ENCODE measurements around the gene PPP2R2B. TPM values are rescaled to one million over a fixed set of nuclear protein-coding genes. Genes with fewer than 3 reads are reported as not detected.

Gene PPP2R2B
- total and polyA plus RNA-seq, 7 donors: 0.03 to 0.71 (median 0.11) TPM; not detected in 1

DNA sequence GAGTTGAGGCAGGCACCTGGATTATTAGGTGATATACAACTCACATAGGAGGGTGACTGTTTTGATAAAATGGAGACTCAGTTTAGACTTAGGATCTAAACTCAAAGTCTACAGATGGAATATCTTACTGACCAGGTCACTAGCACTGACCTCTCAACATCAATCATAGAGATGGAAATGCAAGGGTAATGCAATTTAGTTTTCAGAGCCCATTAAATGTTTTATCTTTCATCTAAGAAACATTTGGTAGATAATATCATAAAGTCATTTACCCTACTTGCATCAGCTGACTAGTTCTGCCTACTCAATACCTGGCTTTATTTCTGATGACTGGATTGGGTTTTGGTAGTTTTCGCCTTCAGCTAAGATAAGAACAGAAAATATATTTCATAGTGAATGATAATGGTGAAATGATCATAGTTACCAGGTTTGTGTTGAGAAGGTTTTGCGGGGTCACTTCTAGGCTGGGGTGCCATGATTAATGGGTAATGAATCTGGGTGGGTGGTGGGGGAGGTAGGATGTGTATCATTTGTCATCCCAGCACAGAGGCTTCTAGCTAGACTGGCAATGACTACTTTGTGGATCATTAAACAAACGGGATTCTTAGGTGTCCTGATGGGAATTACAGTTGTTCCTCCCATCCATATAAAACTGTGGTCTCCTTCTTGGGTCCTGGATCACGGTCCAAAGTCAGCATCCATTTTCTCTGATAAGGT, 173.4 kb downstream of the PPP2R2B start:
- ATAC-seq (no peak), DNase-seq (no peak)
- Histone ChIP-seq H3K9me3 (no peaks in the 10 kb centered on the region), H3K27ac (no peak overlapping the region), H3K4me1 (no peaks in the 10 kb centered on the region), H3K27me3 (ENCODE audit: insufficient read depth in 3 of 3, low read length in 2 of 3) (peaks cover 0 to 1% (median 0%) of the 10 kb centered on the region in 3 donors), H3K36me3 (ENCODE audit: insufficient read depth in 1 of 2, low read depth in 1 of 2) (no peaks in the 10 kb centered on the region), H3K4me3 (no peak overlapping the region)
- WGBS, 3 donors: 79 to 83% (median 80%) methylated on average over 4 of the region's 4 CpGs
- intact Hi-C loops (cut with DNase I): no loop called here
- TF ChIP-seq, protein P1, sequence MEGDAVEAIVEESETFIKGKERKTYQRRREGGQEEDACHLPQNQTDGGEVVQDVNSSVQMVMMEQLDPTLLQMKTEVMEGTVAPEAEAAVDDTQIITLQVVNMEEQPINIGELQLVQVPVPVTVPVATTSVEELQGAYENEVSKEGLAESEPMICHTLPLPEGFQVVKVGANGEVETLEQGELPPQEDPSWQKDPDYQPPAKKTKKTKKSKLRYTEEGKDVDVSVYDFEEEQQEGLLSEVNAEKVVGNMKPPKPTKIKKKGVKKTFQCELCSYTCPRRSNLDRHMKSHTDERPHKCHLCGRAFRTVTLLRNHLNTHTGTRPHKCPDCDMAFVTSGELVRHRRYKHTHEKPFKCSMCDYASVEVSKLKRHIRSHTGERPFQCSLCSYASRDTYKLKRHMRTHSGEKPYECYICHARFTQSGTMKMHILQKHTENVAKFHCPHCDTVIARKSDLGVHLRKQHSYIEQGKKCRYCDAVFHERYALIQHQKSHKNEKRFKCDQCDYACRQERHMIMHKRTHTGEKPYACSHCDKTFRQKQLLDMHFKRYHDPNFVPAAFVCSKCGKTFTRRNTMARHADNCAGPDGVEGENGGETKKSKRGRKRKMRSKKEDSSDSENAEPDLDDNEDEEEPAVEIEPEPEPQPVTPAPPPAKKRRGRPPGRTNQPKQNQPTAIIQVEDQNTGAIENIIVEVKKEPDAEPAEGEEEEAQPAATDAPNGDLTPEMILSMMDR (IDR thresholded peaks at IDR 0.05): no peak

DNA sequence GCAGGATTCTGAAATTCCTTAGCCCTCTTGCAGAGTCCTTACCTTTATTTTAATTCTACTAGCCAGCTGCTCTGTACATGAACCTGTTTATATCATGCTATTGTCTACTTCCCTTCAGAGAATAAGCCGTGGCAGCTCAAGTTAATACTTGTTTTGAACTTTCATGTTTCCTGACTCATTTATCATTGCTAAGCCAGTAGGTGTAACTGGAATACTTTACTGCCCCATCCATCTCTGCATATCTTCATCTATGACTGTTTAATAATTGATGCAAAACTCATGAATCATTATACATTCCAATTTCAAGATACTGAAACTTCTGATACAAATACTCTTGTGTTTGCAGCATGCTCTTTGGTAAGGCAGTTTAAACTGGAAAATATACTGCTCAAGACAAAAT, 174.7 kb downstream of the PPP2R2B start:
- no peaks in the 10 kb centered on the region for H3K36me3 ChIP-seq (ENCODE audit: insufficient read depth in 1 of 2, low read depth in 1 of 2)
- intact Hi-C loops (cut with DNase I): no loop called here
- 35 to 36% (median 36%) methylated on average over 1 of the region's 1 CpG for WGBS, 3 donors
- TF ChIP-seq, protein P1 (IDR thresholded peaks at IDR 0.05): no peak
- H3K4me1 ChIP-seq: no peaks in the 10 kb centered on the region
- DNase-seq (no peak), ATAC-seq (no peak)
- H3K9me3 ChIP-seq: no peaks in the 10 kb centered on the region
- peaks cover 0 to 1% (median 0%) of the 10 kb centered on the region in 3 donors for H3K27me3 ChIP-seq (ENCODE audit: insufficient read depth in 3 of 3, low read length in 2 of 3)
- no peak overlapping the region for H3K27ac ChIP-seq
- H3K4me3 ChIP-seq: no peak overlapping the region

DNA sequence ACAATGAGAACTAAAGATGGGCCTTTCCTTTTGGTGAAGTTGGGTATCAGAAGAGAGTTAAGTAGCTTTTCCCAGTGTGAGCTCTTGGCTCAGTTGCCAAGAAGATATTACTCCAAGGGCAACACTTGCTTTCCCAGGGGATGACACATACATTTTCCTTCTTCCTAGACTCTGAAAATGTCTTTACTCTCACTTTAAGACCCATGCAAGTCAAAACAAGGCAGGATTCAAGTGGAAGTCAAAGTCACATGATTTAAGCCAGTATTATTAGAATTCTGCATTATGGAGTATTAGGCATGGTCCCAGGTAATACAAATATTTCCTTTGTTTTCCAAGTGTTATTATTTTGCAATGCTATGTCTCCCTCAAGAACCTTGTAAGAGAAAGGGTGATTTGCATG, 175.1 kb downstream of the PPP2R2B start:
- ATAC-seq (no peak), DNase-seq (no peak)
- intact Hi-C loops (cut with DNase I): no loop called here
- H3K4me3 ChIP-seq: no peak overlapping the region
- no peaks in the 10 kb centered on the region for H3K9me3 ChIP-seq
- H3K36me3 ChIP-seq (ENCODE audit: insufficient read depth in 1 of 2, low read depth in 1 of 2): no peaks in the 10 kb centered on the region
- TF ChIP-seq, protein P1 (IDR thresholded peaks at IDR 0.05): no peak
- peaks cover 0 to 1% (median 0%) of the 10 kb centered on the region in 3 donors for H3K27me3 ChIP-seq (ENCODE audit: insufficient read depth in 3 of 3, low read length in 2 of 3)
- H3K4me1 ChIP-seq: no peaks in the 10 kb centered on the region
- H3K27ac ChIP-seq: no peak overlapping the region

DNA sequence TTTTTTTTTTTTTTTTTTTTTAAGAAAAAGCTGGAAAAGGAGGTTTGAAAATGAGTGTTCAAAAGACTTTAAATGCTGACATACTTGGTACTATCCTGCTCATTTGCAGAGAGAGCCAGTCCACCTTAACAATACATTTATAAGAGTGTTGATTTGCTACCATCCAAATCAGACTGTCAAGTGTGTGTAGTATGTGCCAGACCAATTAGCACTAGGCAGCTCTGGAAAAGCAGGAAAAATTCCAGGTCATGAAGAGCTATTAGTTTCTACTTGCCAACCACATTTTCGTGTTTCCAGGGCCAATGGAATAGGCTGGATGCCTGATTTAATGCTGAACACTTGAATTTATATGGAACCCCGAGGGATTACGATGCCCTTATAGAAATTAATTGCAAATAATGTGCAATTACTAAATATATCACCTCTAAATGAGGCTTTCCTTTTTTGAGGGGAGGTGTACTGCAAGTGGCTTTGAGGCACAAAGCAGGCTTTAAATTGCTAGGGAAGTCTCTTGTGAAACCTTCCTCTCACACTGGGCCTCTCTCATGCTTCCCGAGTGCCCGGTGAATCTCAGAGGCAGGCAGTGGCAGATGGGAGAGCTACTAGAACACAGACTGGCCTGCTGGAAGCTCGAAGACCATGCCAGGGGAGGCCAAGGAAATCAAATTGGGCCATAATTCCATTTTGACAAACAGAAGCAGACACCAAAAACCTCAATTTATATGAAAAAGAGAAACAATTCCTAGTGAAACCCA, 178.7 kb downstream of the PPP2R2B start:
- TF ChIP-seq, protein P1 (IDR thresholded peaks at IDR 0.05): no peak
- H3K27ac ChIP-seq: no peak overlapping the region
- no peaks in the 10 kb centered on the region for H3K4me1 ChIP-seq
- no peaks in the 10 kb centered on the region for H3K36me3 ChIP-seq (ENCODE audit: insufficient read depth in 1 of 2, low read depth in 1 of 2)
- DNase-seq: no peak
- H3K9me3 ChIP-seq: no peaks in the 10 kb centered on the region
- intact Hi-C loops (cut with DNase I): no loop called here
- H3K27me3 ChIP-seq (ENCODE audit: insufficient read depth in 3 of 3, low read length in 2 of 3): no peaks in the 10 kb centered on the region
- 48 to 59% (median 49%) methylated on average over 6 of the region's 6 CpGs for WGBS, 3 donors
- no peak for ATAC-seq
- no peak overlapping the region for H3K4me3 ChIP-seq
